ENCODE results near the gene CCDC85C. TPM values are rescaled to one million over a fixed set of nuclear protein-coding genes. Genes with fewer than 3 reads are reported as not detected.
A peak's percentile ranks its signal among the peaks of the same experiment; 100 is the strongest.

Gene CCDC85C
- 33.2 and 36.3 TPM in 2 replicates for total RNA-seq (2021)
- long read RNA-seq, full-length matches to known transcripts, result 4 of 42 reads
- long read RNA-seq, partial matches to known transcripts, result 1 of 42 reads
- long read RNA-seq, other reads (novel, unspliced or antisense), result 37 of 42 reads

DNA sequence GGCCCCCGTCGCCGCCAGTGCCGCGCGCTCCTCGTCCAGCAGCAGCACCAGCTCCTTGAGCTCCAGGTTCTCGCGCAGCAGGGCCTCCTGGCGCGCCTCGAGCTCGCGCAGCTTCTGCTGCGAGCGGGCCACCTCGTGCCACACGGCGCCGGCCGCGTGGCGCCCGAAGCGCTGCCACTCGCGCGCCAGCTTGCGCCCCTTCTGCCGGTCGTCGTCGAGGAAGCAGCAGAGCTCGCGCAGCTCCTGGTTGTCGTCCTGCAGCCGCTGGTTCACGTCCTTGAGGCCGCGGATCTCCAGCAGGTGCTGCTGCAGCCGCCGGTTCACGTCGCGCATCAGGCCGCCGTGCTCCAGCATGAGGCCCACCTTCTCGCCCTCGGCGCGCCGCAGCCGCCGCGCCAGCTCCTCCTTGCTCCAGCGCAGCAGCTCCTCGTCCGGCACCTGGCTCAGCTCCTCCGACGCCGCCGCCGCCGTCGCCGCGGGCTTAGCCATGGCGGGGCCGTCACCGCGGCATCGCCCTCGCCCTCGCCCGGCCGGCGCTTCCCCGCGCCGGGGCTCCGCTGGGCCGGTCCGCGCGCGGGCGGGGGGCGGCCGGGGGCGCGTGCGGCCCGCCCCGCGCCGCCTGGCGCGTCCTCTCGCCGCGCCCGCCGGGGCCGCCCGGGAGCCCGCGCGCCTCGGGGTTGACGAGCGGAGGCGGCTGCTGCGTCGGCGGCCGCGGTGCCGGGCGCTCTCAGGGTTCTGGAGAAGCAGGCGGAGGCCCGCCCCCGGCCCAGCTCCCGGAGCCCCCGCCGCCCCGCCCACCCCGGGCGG lies at the start of gene CCDC85C:
CCDC85C (minus strand) TSS at position 737 of the 807 bp plus-strand sequence; CDS start at position 489, 248 bp downstream.
- no peak within 1 kb of the TSS for H2BK20ac ChIP-seq (ENCODE audit: low read depth, low read length, poor library complexity, severe bottlenecking)
- no peak within 1 kb of the TSS for H2BK15ac ChIP-seq (ENCODE audit: low read depth, low read length)
- no peak within 1 kb of the TSS for H4K8ac ChIP-seq (replicated peaks; ENCODE audit: insufficient read length, low read depth, low read length)
- TF ChIP-seq CTCF (conservative IDR thresholded peaks at IDR 0.05), result no peak; the same call in 2 of the 3 replicates
- no peaks in the 10 kb centered on the region for H4K20me1 ChIP-seq (ENCODE audit: control insufficient read depth, insufficient read depth, insufficient read length)
- no peak within 1 kb of the TSS for H2AFZ ChIP-seq (ENCODE audit: low read length)
- peak; percentile 56 for DNase-seq
- no peak within 1 kb of the TSS for H2BK5ac ChIP-seq (ENCODE audit: insufficient read length, low read length)
- H3K79me1 ChIP-seq (ENCODE audit: insufficient read depth, low read depth, low read length, poor library complexity, severe bottlenecking), result peaks cover 3% of the 10 kb centered on the region
- H4K91ac ChIP-seq (ENCODE audit: insufficient read length, low read depth, low read length), result no peak within 1 kb of the TSS
- no peak within 1 kb of the TSS for H3K56ac ChIP-seq (ENCODE audit: insufficient read length, low read depth, low read length)
- H3K23me2 ChIP-seq (ENCODE audit: insufficient read length, low read depth, low read length, poor library complexity, severe bottlenecking), result peaks cover 18% of the 10 kb centered on the region
- no peak within 1 kb of the TSS for H4K5ac ChIP-seq (ENCODE audit: insufficient read length, low read depth, low read length)
- WGBS (ENCODE audit: extremely low coverage, insufficient read length, low lambda C conversion rate), result no CpG with 5 or more reads among the region's 128 CpGs
- peaks cover 8% of the 10 kb centered on the region; the same call in 1 of the 2 replicates for H3K79me2 ChIP-seq (ENCODE audit: insufficient read depth, low read length)
- H2BK12ac ChIP-seq (ENCODE audit: insufficient read length, low read depth, low read length), result no peak within 1 kb of the TSS
- no peak within 1 kb of the TSS for H3T11ph ChIP-seq (ENCODE audit: low read length)
- H3K4ac ChIP-seq (ENCODE audit: low read depth, low read length), result no peak within 1 kb of the TSS
- Mint-ChIP-seq H3K27ac (peak within 1 kb of the TSS; percentile 76 to 97 (median 94); a peak in 5 of 7 replicates), H3K4me1 (peaks cover 38 to 53% of the 10 kb centered on the region in 2 experiments), H3K9me3 (no peaks in the 10 kb centered on the region), H3K36me3 (ENCODE audit: insufficient read depth in 1 of 3, low read depth in 3 of 3) (peaks cover 0 to 3% (median 0%) of the 10 kb centered on the region in 3 experiments; a peak in 3 of 7 replicates), H3K4me3 (peak within 1 kb of the TSS; percentile 79 to 88), H3K27me3 (ENCODE audit: low read depth) (peaks cover 47% of the 10 kb centered on the region)
- no peak within 1 kb of the TSS for H2AK5ac ChIP-seq (ENCODE audit: insufficient read length, low read length)
- no peak within 1 kb of the TSS for H3K23ac ChIP-seq (ENCODE audit: insufficient read length, low read depth, low read length)
- H3K18ac ChIP-seq (ENCODE audit: insufficient read length, low read depth, low read length), result peak within 1 kb of the TSS; percentile 85
- H3K9ac ChIP-seq (ENCODE audit: extremely low read depth, insufficient read length, low read length), result peak within 1 kb of the TSS; percentile 63
- peak within 1 kb of the TSS; percentile 90 for H3K14ac ChIP-seq (ENCODE audit: insufficient read depth, low read length)
- H3K4me1 ChIP-seq (ENCODE audit: insufficient read depth, low read length), result no peaks in the 10 kb centered on the region; the same call in 1 of the 2 replicates
- H3K9me3 ChIP-seq (ENCODE audit: control insufficient read depth, low read depth, low read length), result no peaks in the 10 kb centered on the region
- H3K27ac ChIP-seq (ENCODE audit: insufficient read length, low read depth, low read length), result no peak within 1 kb of the TSS
- H2BK120ac ChIP-seq (ENCODE audit: low read depth, low read length, poor library complexity, severe bottlenecking), result no peak within 1 kb of the TSS
- H3K27me3 ChIP-seq (ENCODE audit: insufficient read depth, low read length), result peaks cover 18% of the 10 kb centered on the region; the same call in 1 of the 2 replicates
- H3K4me2 ChIP-seq (ENCODE audit: insufficient read depth, insufficient read length, low read length), result peak within 1 kb of the TSS; percentile 61
